ENCODE data around the gene FOXC1. TPM values are rescaled to one million over a fixed set of nuclear protein-coding genes. Genes with fewer than 3 reads are reported as not detected.

FOXC1 gene
- total RNA-seq, 2 experiments from 2014 or later = not detected

GRCh38 chr6:1657116-1657770, 47.5 kb downstream of the FOXC1 start:
- H3K27ac Mint-ChIP-seq = no peak overlapping the region
- no peaks in the 10 kb centered on the region for H3K9me3 Mint-ChIP-seq
- H3K4me1 Mint-ChIP-seq (ENCODE audit: low read depth) = no peaks in the 10 kb centered on the region
- no peak for DNase-seq
- no peak overlapping the region for H3K4me3 Mint-ChIP-seq
- intact Hi-C loops (cut with micrococcal nuclease) = no loop called here
- CTCF ChIA-PET = no interaction called here
- H3K27me3 Mint-ChIP-seq (ENCODE audit: low read depth) = no peaks in the 10 kb centered on the region
- peaks cover 6% of the 10 kb centered on the region for H3K36me3 Mint-ChIP-seq (ENCODE audit: low read depth)

GRCh38 chr6:1657771-1658165, 48.1 kb downstream of the FOXC1 start:
- Mint-ChIP-seq H3K27ac (no peak overlapping the region), H3K4me1 (ENCODE audit: low read depth) (no peaks in the 10 kb centered on the region), H3K9me3 (no peaks in the 10 kb centered on the region), H3K27me3 (ENCODE audit: low read depth) (no peaks in the 10 kb centered on the region), H3K36me3 (ENCODE audit: low read depth) (peaks cover 6% of the 10 kb centered on the region), H3K4me3 (no peak overlapping the region)
- intact Hi-C loops (cut with micrococcal nuclease) = no loop called here
- DNase-seq = no peak
- CTCF ChIA-PET = no interaction called here

GRCh38 chr6:1658212-1659005, 48.7 kb downstream of the FOXC1 start:
- Mint-ChIP-seq H3K9me3 (no peaks in the 10 kb centered on the region), H3K36me3 (ENCODE audit: low read depth) (peaks cover 6% of the 10 kb centered on the region), H3K4me1 (ENCODE audit: low read depth) (no peaks in the 10 kb centered on the region), H3K4me3 (no peak overlapping the region), H3K27me3 (ENCODE audit: low read depth) (no peaks in the 10 kb centered on the region), H3K27ac (no peak overlapping the region)
- CTCF ChIA-PET = no interaction called here
- DNase-seq = no peak
- intact Hi-C loops (cut with micrococcal nuclease) = no loop called here

- no peak overlapping the region for H3K27ac Mint-ChIP-seq
- intact Hi-C loops (cut with micrococcal nuclease) = no loop called here
- CTCF ChIA-PET = no interaction called here
Measured at GRCh38 chr6:1659816-1660215, 50.1 kb downstream of the FOXC1 start.

GRCh38 chr6:1662534-1662933, 52.8 kb downstream of the FOXC1 start:
- CTCF ChIA-PET = interaction anchor here (0.7 kb wide), 1 partner anchor 96 kb away, joined by 3 read pairs; no protein-coding TSS in a partner anchor
- Mint-ChIP-seq H3K27me3 (ENCODE audit: low read depth) (no peaks in the 10 kb centered on the region), H3K4me1 (ENCODE audit: low read depth) (no peaks in the 10 kb centered on the region), H3K9me3 (no peaks in the 10 kb centered on the region), H3K36me3 (ENCODE audit: low read depth) (peaks cover 4% of the 10 kb centered on the region), H3K4me3 (no peak overlapping the region), H3K27ac (no peak overlapping the region)
- DNase-seq = no peak
- intact Hi-C loops (cut with micrococcal nuclease) = no loop called here

More at GRCh38 chr6:1659816-1660215, 50.1 kb downstream of the FOXC1 start:
- Mint-ChIP-seq H3K9me3 (no peaks in the 10 kb centered on the region), H3K36me3 (ENCODE audit: low read depth) (peaks cover 6% of the 10 kb centered on the region), H3K4me1 (ENCODE audit: low read depth) (no peaks in the 10 kb centered on the region), H3K27me3 (ENCODE audit: low read depth) (no peaks in the 10 kb centered on the region), H3K4me3 (no peak overlapping the region)
- no peak for DNase-seq

Other genes with a start within 250 kb of the FOXC1 start
- not detected for gene FOXF2, start 220.3 kb upstream of the FOXC1 start, total RNA-seq